Spleen (tissue), 7 donors: ENCODE measurements around the gene FIGNL1.

Experiments
- POLR2A ChIP-seq, 3 donors: fragments of 450-650 bp; IDR thresholded peaks; one replicate each; pipeline ENCODE4 v1.5.1; 2017; ENCODE audit warnings: antibody characterized with exemption in 3 of 3, mild to moderate bottlenecking in 1 of 3
- POLR2AphosphoS5 ChIP-seq, 3 donors: sonication (generic); formaldehyde crosslinking; IDR thresholded peaks; one replicate each; pipeline ENCODE4 v1.5.1; 2017; ENCODE audit warnings: antibody characterized with exemption in 3 of 3
- TF ChIP-seq, protein P1 (sequence below), 11 experiments: fragments of 200-600 bp in 7 of 11; fragments of 450-650 bp in 4 of 11; sonication (generic) in 4 of 11; IDR thresholded peaks in 8 of 11; conservative IDR thresholded peaks in 3 of 11; 1 replicate in 7 of 11; 2 replicates in 4 of 11; pipeline versions ENCODE4 v1.4.0 to v1.8.0; 2016 to 2021; ENCODE audit warnings: antibody characterized with exemption in 11 of 11, inconsistent platforms in 4 of 11, mild to moderate bottlenecking in 1 of 11
- donor health status: DM: no; HTN: no; CAD: no; lungs with moderate emphysema.
- donor health status: DM: no; HTN: no; CAD: no.
- donor health status: DM: no; HTN: no; CAD: no.

- TF ChIP-seq, protein P1, sequence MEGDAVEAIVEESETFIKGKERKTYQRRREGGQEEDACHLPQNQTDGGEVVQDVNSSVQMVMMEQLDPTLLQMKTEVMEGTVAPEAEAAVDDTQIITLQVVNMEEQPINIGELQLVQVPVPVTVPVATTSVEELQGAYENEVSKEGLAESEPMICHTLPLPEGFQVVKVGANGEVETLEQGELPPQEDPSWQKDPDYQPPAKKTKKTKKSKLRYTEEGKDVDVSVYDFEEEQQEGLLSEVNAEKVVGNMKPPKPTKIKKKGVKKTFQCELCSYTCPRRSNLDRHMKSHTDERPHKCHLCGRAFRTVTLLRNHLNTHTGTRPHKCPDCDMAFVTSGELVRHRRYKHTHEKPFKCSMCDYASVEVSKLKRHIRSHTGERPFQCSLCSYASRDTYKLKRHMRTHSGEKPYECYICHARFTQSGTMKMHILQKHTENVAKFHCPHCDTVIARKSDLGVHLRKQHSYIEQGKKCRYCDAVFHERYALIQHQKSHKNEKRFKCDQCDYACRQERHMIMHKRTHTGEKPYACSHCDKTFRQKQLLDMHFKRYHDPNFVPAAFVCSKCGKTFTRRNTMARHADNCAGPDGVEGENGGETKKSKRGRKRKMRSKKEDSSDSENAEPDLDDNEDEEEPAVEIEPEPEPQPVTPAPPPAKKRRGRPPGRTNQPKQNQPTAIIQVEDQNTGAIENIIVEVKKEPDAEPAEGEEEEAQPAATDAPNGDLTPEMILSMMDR (IDR thresholded peaks at IDR 0.05 in 8 of 11, conservative IDR thresholded peaks at IDR 0.05 in 3 of 11): no peak
- TF ChIP-seq POLR2AphosphoS5 (IDR thresholded peaks at IDR 0.05) (peak in 1 of 3 donors; percentile 56), POLR2A (IDR thresholded peaks at IDR 0.05) (no peak)
These were observed 47.0 kb upstream of the FIGNL1 start for GRCh38 chr7:50497068-50497642.
